Measurements from ENCODE around the gene FBXO45.
"Not testable (repeated sequence)": the region's sequence is repeated elsewhere in the genome, so short reads cannot be mapped to it uniquely, and the experiment has no call there.

The FBXO45 gene

GRCh38 chr3:196596355-196596754 lies 27.9 kb downstream of the FBXO45 start:
- Mint-ChIP-seq H3K4me1 (ENCODE audit: low read depth) (peaks cover 10% of the 10 kb centered on the region), H3K27me3 (peaks cover 25% of the 10 kb centered on the region), H3K36me3 (ENCODE audit: low read depth) (no peaks in the 10 kb centered on the region), H3K27ac (no peak overlapping the region), H3K4me3 (no peak overlapping the region), H3K9me3 (no peaks in the 10 kb centered on the region)

DNA sequence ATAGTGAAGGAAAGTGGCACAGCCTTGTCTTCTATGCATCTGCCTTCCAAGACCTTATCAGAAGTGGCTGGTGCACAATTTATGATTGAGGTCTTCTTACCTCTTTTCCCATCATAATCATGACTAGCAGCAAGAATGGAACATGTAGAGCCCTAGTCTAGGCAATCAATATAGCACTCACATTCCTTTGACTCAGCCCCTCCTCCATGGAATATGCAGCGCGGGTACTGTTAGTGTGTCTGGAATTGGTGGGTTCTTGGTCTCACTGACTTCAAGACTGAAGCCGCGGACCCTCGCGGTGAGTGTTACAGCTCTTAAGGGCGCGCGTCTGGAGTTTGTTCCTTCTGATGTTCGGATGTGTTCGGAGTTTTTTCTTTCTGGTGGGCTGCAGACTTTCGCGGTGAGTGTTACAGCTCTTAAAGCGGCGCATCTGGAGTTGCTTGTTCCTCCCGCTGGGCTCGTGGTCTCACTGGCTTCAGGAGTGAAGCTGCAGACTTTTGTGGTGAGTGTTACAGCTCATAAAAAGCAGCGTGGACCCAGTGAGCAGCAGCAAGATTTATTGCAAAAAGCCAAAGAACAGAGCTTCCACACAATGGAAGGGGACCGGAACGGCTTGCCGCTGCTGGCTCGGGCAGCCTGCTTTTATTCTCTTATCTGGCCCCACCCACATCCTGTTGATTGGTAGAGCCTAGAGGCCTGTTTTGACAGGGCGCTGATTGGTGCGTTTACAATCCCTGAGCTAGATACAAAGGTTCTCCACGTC lies 29.7 kb downstream of the FBXO45 start:
- not testable (repeated sequence) for H3K27ac Mint-ChIP-seq; H3K36me3 Mint-ChIP-seq (ENCODE audit: low read depth); H3K9me3 Mint-ChIP-seq
- peaks cover 10% of the 10 kb centered on the region for H3K4me1 Mint-ChIP-seq (ENCODE audit: low read depth)
- peak overlapping the region; percentile 80 for H3K4me3 Mint-ChIP-seq
- H3K27me3 Mint-ChIP-seq = peaks cover 25% of the 10 kb centered on the region

DNA sequence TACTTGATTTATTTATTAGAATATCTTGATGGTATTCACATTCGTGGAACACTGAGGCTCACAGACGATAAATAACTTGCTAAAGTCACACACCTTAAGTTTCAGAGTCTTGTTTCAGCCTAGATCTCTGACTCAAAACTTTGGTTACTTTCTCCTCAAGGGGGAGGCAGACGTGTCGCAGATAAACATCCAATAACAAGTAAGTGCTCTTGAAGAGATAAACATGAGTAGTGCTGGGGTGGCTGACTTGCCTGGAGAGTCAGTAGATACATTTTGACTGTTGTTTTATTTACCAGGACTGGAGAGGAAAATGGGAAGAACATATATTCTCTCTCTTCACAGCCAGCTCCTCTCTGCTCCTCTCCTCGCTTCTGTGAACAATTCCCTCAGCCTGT lies 31.3 kb downstream of the FBXO45 start:
- H3K36me3 Mint-ChIP-seq (ENCODE audit: low read depth) = no peaks in the 10 kb centered on the region
- no peaks in the 10 kb centered on the region for H3K9me3 Mint-ChIP-seq
- H3K4me3 Mint-ChIP-seq = no peak overlapping the region
- H3K4me1 Mint-ChIP-seq (ENCODE audit: low read depth) = peaks cover 15% of the 10 kb centered on the region
- H3K27me3 Mint-ChIP-seq = peaks cover 25% of the 10 kb centered on the region
- H3K27ac Mint-ChIP-seq = no peak overlapping the region

- Mint-ChIP-seq H3K4me1 (ENCODE audit: low read depth) (peaks cover 16% of the 10 kb centered on the region), H3K4me3 (no peak overlapping the region), H3K27ac (no peak overlapping the region), H3K36me3 (ENCODE audit: low read depth) (no peaks in the 10 kb centered on the region), H3K27me3 (peaks cover 21% of the 10 kb centered on the region), H3K9me3 (no peaks in the 10 kb centered on the region)
These were observed 31.9 kb downstream of the FBXO45 start for GRCh38 chr3:196600359-196600758.

DNA sequence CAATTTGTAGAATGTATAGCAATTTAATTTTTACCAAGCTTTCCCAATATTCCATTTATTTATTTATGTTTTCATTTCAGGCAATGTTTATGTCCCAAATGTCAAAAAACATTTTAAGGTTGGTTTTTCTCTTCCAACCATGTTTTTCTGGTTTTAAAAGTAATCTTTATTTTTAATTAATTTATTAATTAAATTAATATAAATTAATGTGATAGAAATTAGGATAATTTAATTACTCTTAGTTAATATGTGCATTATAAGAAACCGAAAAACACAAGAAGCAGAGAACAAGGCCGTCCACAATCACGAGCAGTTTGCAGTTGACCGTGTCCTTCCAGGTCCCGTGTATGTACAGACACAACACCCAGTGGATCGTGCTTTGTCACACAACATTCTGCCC lies 34.2 kb downstream of the FBXO45 start:
- H3K27ac Mint-ChIP-seq = no peak overlapping the region
- H3K4me3 Mint-ChIP-seq = no peak overlapping the region
- H3K36me3 Mint-ChIP-seq (ENCODE audit: low read depth) = no peaks in the 10 kb centered on the region
- no peaks in the 10 kb centered on the region for H3K9me3 Mint-ChIP-seq
- H3K27me3 Mint-ChIP-seq = peaks cover 5% of the 10 kb centered on the region
- H3K4me1 Mint-ChIP-seq (ENCODE audit: low read depth) = peaks cover 16% of the 10 kb centered on the region

- H3K27ac Mint-ChIP-seq = no peak overlapping the region
- H3K4me3 Mint-ChIP-seq = no peak overlapping the region
- no peaks in the 10 kb centered on the region for H3K36me3 Mint-ChIP-seq (ENCODE audit: low read depth)
- no peaks in the 10 kb centered on the region for H3K27me3 Mint-ChIP-seq
- H3K4me1 Mint-ChIP-seq (ENCODE audit: low read depth) = peaks cover 6% of the 10 kb centered on the region
- no peaks in the 10 kb centered on the region for H3K9me3 Mint-ChIP-seq
These were observed 35.2 kb downstream of the FBXO45 start for GRCh38 chr3:196603683-196604082.

DNA sequence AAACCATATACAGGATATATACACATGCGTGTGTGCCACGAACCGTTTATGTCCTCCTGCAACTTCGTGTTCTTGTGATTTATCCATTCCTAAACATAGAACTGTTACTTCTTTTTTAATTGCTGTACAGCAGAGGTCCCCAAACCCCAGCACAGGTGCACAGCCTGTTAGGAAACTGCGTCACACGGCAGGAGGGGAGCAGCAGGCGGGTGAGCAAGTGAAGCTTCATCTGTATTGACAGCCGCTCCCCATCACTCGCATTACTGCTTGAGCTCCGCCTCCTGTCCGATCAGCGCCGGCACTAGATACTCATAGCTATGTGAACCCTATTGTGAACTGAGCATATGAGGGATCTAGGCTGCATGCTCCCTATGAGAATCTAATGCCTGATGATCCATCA lies 36.1 kb downstream of the FBXO45 start:
- Mint-ChIP-seq H3K4me3 (no peak overlapping the region), H3K27me3 (no peaks in the 10 kb centered on the region), H3K36me3 (ENCODE audit: low read depth) (no peaks in the 10 kb centered on the region), H3K4me1 (ENCODE audit: low read depth) (peaks cover 11% of the 10 kb centered on the region), H3K9me3 (no peaks in the 10 kb centered on the region), H3K27ac (no peak overlapping the region)

- no peak overlapping the region for H3K27ac Mint-ChIP-seq
- H3K9me3 Mint-ChIP-seq = no peaks in the 10 kb centered on the region
- H3K4me1 Mint-ChIP-seq (ENCODE audit: low read depth) = peaks cover 36% of the 10 kb centered on the region
- H3K36me3 Mint-ChIP-seq (ENCODE audit: low read depth) = no peaks in the 10 kb centered on the region
- no peaks in the 10 kb centered on the region for H3K27me3 Mint-ChIP-seq
- no peak overlapping the region for H3K4me3 Mint-ChIP-seq
These were observed 40.2 kb downstream of the FBXO45 start for GRCh38 chr3:196608693-196609092.

- Mint-ChIP-seq H3K4me3 (peak overlapping the region; percentile 72), H3K36me3 (ENCODE audit: low read depth) (no peaks in the 10 kb centered on the region), H3K4me1 (ENCODE audit: low read depth) (peaks cover 35% of the 10 kb centered on the region), H3K27me3 (no peaks in the 10 kb centered on the region), H3K9me3 (no peaks in the 10 kb centered on the region), H3K27ac (peak overlapping the region; percentile 87)
These were observed 40.9 kb downstream of the FBXO45 start for GRCh38 chr3:196609343-196609775.

DNA sequence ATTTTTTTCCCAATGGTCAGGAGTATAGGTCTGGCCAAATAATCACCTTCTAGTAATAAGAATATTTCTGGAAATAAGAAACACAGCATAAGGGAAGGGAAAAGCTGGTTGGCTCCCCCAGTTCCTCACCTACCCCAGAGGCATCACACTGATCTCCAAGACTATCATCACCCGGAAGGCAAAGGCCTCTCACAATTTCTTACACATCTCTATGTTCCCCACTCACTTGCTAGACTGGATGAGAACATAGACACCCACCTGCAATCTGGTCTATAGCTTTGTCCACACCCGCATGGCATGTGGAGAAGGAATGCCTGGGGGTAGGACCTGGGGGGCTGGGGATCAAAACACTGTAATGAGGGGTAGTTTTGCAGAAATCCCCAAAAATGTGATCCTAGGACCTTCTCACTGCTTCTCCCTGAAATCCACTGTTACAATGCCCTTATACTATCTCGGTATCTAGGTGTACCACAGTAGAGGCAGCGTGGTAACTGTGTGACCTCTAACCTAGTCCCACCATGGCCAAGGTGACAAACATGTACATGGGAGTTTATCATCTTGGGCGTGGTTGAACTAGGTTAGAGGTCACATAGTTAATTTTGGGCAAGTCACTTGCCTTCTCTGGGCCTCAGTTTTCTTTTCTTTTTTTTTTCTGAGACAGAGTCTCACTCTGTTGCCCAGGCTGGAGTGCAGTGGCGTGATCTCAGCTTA lies 41.5 kb downstream of the FBXO45 start:
- H3K4me3 Mint-ChIP-seq = peak overlapping the region; percentile 72
- peak overlapping the region; percentile 87 for H3K27ac Mint-ChIP-seq
- no peaks in the 10 kb centered on the region for H3K27me3 Mint-ChIP-seq
- peaks cover 31% of the 10 kb centered on the region for H3K4me1 Mint-ChIP-seq (ENCODE audit: low read depth)
- H3K36me3 Mint-ChIP-seq (ENCODE audit: low read depth) = no peaks in the 10 kb centered on the region
- no peaks in the 10 kb centered on the region for H3K9me3 Mint-ChIP-seq

- Mint-ChIP-seq H3K4me1 (ENCODE audit: low read depth) (peaks cover 31% of the 10 kb centered on the region), H3K9me3 (no peaks in the 10 kb centered on the region), H3K36me3 (ENCODE audit: low read depth) (no peaks in the 10 kb centered on the region), H3K27ac (peak overlapping the region; percentile 68), H3K4me3 (no peak overlapping the region), H3K27me3 (no peaks in the 10 kb centered on the region)
These were observed 43.5 kb downstream of the FBXO45 start for GRCh38 chr3:196611761-196612483.

DNA sequence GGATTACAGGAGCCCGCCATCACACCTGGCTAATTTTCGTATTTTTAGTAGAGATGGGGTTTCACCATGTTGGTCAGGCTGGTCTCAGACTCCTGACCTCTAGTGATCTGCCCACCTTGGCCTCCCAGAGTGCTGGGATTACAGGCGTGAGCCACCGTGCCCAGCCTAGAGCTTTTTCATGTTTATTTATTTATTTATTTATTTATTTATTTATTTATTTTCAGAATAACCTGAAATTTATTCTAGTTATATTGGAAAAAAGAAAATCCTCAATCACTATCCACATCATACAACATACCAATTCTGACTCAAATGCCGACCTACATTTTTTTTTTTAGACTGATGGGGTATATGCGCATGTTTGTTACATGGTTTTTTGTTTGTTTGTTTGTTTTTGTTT lies 46.8 kb downstream of the FBXO45 start:
- H3K4me3 Mint-ChIP-seq; H3K36me3 Mint-ChIP-seq (ENCODE audit: low read depth); H3K27me3 Mint-ChIP-seq; H3K27ac Mint-ChIP-seq; H3K9me3 Mint-ChIP-seq: not testable (repeated sequence)
- peaks cover 29% of the 10 kb centered on the region for H3K4me1 Mint-ChIP-seq (ENCODE audit: low read depth)

DNA sequence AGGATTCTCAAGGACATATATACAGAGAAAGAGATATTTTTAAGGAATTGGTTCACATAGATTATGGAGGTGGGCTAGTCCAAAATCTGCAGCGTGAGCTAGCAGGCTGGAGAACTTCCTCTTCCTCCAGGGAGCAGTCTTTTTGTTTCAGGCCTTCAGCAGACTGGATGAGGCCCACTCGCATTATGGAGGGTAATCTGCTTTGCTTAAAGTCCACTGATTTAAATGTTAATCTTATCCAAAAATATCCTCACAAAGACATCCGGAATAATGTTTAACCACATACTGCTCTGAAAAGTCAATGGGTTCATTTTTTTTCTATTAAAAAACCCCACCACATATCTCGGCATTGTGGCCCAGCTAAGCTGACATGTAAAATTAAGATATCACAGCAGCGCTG lies 48.8 kb downstream of the FBXO45 start:
- no peak overlapping the region for H3K27ac Mint-ChIP-seq
- H3K4me3 Mint-ChIP-seq = no peak overlapping the region
- no peaks in the 10 kb centered on the region for H3K27me3 Mint-ChIP-seq
- peaks cover 26% of the 10 kb centered on the region for H3K4me1 Mint-ChIP-seq (ENCODE audit: low read depth)
- H3K9me3 Mint-ChIP-seq = no peaks in the 10 kb centered on the region
- no peaks in the 10 kb centered on the region for H3K36me3 Mint-ChIP-seq (ENCODE audit: low read depth)

DNA sequence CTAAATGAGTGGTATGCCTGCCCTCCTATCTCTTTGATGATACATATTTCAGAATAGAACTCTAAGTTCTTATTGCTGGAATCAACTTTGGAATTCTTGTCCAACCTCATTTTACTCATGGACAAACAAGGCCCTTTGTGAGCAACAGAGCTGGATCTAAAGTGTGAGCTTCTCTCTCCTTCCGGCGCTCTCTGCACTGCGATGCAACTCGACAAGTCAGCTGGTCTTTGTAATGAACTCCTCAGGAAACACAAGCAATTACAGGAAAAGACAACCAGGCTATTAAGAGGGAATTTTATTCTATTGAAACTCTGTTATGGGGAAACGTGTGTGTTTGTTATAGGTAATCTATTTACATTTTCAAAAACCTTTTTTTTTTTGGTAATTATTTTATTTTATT lies 50.8 kb downstream of the FBXO45 start:
- Mint-ChIP-seq H3K36me3 (ENCODE audit: low read depth) (no peaks in the 10 kb centered on the region), H3K9me3 (no peaks in the 10 kb centered on the region), H3K27me3 (no peaks in the 10 kb centered on the region), H3K4me1 (ENCODE audit: low read depth) (peaks cover 27% of the 10 kb centered on the region), H3K27ac (no peak overlapping the region), H3K4me3 (no peak overlapping the region)

DNA sequence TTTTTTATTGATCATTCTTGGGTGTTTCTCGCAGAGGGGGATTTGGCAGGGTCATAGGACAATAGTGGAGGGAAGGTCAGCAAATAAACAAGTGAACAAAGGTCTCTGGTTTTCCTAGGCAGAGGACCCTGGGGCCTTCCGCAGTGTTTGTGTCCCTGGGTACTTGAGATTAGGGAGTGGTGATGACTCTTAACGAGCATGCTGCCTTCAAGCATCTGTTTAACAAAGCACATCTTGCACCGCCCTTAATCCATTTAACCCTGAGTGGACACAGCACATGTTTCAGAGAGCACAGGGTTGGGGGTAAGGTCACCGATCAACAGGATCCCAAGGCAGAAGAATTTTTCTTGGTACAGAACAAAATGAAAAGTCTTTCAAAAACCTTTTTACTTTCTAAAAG lies 51.2 kb downstream of the FBXO45 start:
- not testable (repeated sequence) for H3K36me3 Mint-ChIP-seq (ENCODE audit: low read depth); H3K9me3 Mint-ChIP-seq; H3K4me3 Mint-ChIP-seq; H3K27ac Mint-ChIP-seq; H3K27me3 Mint-ChIP-seq
- peaks cover 31% of the 10 kb centered on the region for H3K4me1 Mint-ChIP-seq (ENCODE audit: low read depth)
